Cardiac septum (tissue), 1 donor: ENCODE measurements around the gene PPP2R5E. TPM values are rescaled to one million over a fixed set of nuclear protein-coding genes. Genes with fewer than 3 reads are reported as not detected.

ENCODE experiments used
- DNase-seq: peaks from one replicate; pipeline ENCODE4 v3.0.0-alpha.2; 2020; ENCODE audit warnings: low spot score
- intact Hi-C: fragments of 100-400 bp; cut with DNase I; formaldehyde crosslinking; loops from one replicate; pipeline ENCODE4 v1.14.0; 2022
- total RNA-seq: library from RNA; stranded (reverse); fragmentation: NEBNext Ultra II Directional; extraction: Animal tissue kit (Norgen Biotek cat#: 25700); gene quantifications from one replicate; pipeline ENCODE4 v1.2.1, GENCODE V29; 2021
- donor health status: DM: no; HTN: no; CAD: no.

The PPP2R5E gene
- total RNA-seq, 1 donor from 2014 or later, result 40.3 TPM

GRCh38 chr14:63477556-63477955 is 65.6 kb downstream of the PPP2R5E start:
- intact Hi-C loops, result no loop called here
- no peak for DNase-seq

GRCh38 chr14:63475761-63476160 is 67.4 kb downstream of the PPP2R5E start:
- intact Hi-C loops, result no loop called here
- no peak for DNase-seq

GRCh38 chr14:63474844-63475243 is 68.3 kb downstream of the PPP2R5E start:
- intact Hi-C loops, result no loop called here
- DNase-seq, result no peak

GRCh38 chr14:63474111-63474510 is 69.1 kb downstream of the PPP2R5E start:
- no peak for DNase-seq
- intact Hi-C loops, result no loop called here

GRCh38 chr14:63472986-63473788 is 70.0 kb downstream of the PPP2R5E start:
- intact Hi-C loops, result no loop called here
- DNase-seq, result no peak

GRCh38 chr14:63470962-63471793 is 72.0 kb downstream of the PPP2R5E start:
- no peak for DNase-seq
- intact Hi-C loops, result no loop called here

- intact Hi-C loops, result no loop called here
- DNase-seq, result no peak
These were observed 74.9 kb downstream of the PPP2R5E start for GRCh38 chr14:63468294-63468693.

GRCh38 chr14:63467440-63468072 is 75.6 kb downstream of the PPP2R5E start:
- intact Hi-C loops, result no loop called here
- no peak for DNase-seq

GRCh38 chr14:63465347-63465746 is 77.8 kb downstream of the PPP2R5E start:
- intact Hi-C loops, result no loop called here
- DNase-seq, result no peak

GRCh38 chr14:63460680-63461369 is 82.4 kb downstream of the PPP2R5E start:
- intact Hi-C loops, result no loop called here
- DNase-seq, result no peak

GRCh38 chr14:63459738-63460137 is 83.4 kb downstream of the PPP2R5E start:
- no peak for DNase-seq
- intact Hi-C loops, result no loop called here

- intact Hi-C loops, result no loop called here
- DNase-seq, result no peak
These were observed 85.7 kb downstream of the PPP2R5E start for GRCh38 chr14:63457498-63457897.

- DNase-seq, result no peak
- intact Hi-C loops, result no loop called here
These were observed 88.1 kb downstream of the PPP2R5E start for GRCh38 chr14:63454863-63455622.

- no peak for DNase-seq
- intact Hi-C loops, result no loop called here
These were observed 88.7 kb downstream of the PPP2R5E start for GRCh38 chr14:63454436-63454835.

- intact Hi-C loops, result no loop called here
These were observed 89.7 kb downstream of the PPP2R5E start for GRCh38 chr14:63453443-63453936.

GRCh38 chr14:63452796-63453195 is 90.4 kb downstream of the PPP2R5E start:
- intact Hi-C loops, result no loop called here
- no peak for DNase-seq

More at GRCh38 chr14:63453443-63453936, 89.7 kb downstream of the PPP2R5E start:
- DNase-seq, result no peak

GRCh38 chr14:63448841-63449240 is 94.3 kb downstream of the PPP2R5E start:
- intact Hi-C loops, result no loop called here

GRCh38 chr14:63444588-63444987 is 98.6 kb downstream of the PPP2R5E start:
- intact Hi-C loops, result no loop called here
- no peak for DNase-seq

More at GRCh38 chr14:63448841-63449240, 94.3 kb downstream of the PPP2R5E start:
- no peak for DNase-seq

GRCh38 chr14:63443988-63444387 is 99.2 kb downstream of the PPP2R5E start:
- intact Hi-C loops, result no loop called here

More at GRCh38 chr14:63443988-63444387, 99.2 kb downstream of the PPP2R5E start:
- DNase-seq, result no peak
